Left hindlimb (tissue), 1 donor: ENCODE measurements around the gene CAMK2B.

Experiments used
- DNase-seq: peaks from one replicate; pipeline ENCODE4 v3.0.0-alpha.2; 2018

CAMK2B gene

DNA sequence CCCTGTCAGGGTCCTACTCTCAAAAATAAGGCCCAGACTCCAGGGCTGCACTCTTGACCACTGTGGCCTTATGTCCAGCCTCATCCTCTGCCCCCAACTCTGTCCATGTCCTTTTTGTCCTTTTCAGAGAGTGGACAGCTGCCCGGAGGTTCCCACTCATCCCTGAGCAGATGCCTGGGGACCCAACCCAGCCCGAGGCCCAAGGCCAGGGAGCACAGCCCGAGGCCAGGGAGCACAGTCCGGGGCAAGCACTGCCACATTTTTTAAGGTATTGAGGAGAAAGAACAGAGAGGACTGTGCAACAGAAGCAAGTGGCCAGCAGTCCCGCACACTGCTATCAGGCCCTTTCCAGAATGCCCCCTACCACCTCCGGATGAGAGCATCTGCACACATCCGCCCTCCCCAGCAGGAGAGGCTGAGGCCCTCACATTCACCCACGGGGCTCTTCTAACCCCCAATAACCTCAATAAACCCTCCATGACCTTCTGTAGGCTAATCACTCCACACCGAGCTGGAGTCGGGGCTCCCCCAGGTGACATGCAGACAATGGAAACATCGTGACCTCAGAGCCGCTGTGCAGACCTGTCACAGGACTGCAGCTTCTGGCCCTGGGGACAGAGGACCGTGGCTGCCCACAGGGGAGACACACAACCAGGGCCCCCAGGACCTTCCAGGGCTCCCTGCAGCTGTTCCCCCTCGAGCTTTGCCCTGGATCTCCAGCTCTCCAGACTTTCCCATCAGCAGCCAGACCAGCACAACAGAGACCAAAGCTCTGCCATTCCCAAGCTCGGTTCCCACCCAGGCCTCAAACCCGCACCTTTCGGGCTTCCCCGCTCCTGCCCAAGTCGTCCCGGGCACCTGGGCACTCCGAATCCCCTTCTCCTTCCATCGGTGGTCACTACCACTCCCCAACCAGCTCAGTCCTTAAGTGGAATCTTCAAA, 51.4 kb downstream of the CAMK2B start:
- no peak for DNase-seq

DNA sequence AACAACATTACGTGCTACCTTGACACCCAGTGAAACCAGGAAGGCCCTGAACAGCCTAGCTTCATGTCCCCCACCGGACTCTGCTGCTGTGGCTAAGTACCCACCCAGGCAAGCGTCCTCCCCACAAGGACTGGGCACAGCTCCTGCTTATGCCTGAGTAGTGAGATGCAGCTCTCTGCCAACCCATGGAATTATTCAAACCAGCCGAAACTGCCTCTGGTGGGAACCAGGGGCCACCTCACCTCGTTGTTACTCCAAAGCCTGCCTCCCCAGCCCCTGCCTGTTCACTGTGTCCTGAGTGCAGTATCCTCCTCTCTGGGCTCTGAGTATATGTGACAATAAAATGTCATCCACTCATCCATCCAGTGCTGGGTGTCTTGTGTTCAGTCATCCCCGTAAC, 52.4 kb downstream of the CAMK2B start:
- no peak for DNase-seq

DNA sequence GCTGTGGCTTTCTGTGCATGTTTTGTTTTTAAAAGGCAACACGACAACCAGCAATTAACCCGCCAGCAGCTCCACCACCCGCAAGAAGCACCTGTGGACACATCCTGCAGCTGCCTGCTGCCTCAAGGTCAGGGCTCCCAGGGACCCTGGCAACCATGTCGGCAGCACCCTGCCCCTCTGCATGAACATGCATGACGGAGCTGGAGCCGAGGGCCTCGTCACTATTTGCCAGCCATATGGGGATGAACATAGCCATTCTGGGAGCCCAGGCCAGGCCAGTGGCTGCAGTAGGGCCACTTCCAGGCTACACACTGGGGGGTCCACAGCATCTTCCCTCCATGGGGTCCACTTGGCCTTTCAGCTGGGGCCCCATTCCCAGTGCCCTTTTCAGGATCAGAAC, 52.9 kb downstream of the CAMK2B start:
- DNase-seq = no peak

DNA sequence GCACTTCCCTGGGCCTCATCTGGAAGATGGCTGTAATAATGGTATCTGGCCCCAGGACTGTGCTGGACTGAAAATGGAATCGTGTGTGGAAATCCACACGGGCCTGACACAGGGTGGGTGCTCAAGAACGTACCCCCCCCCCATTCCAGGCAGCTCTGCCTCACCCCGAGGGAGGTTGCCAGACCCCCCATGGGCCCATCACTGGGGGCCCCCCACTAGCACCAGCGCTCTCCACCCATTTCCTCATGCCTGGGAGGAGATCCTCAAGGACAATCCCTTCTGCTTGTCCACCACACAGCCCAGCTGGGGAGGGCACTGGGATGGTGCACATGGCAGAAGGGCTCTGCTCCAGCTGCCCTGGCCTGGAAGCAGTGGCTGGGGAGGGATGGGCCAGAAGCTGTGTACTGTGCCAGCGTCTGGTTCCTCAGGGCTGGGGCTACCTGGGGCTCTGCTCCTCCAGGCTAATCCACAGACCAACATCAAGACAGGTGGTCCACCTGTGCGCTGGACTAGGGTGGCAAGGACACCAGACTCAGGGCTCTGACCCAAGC, 55.4 kb downstream of the CAMK2B start:
- DNase-seq = no peak

DNA sequence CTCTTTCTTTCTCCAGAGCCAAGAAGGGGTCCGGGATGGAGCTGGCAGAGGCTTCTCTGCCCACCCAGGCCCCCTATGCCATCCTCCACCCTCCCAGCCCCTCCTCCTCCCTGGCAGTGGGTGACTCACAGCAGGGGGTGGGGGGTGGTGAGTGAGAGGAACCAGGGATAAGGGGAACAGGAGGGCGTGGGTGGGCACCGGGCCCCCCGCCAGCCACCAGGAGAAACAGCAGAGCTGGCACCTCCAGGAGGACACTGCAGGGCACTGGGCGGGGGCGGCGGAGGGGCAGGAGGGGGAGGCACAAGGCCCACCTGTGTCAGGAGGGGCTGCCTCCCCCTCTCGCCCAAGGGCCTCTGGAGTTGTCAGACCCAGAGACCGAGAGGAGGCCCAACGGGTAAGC, 56.0 kb downstream of the CAMK2B start:
- no peak for DNase-seq

DNA sequence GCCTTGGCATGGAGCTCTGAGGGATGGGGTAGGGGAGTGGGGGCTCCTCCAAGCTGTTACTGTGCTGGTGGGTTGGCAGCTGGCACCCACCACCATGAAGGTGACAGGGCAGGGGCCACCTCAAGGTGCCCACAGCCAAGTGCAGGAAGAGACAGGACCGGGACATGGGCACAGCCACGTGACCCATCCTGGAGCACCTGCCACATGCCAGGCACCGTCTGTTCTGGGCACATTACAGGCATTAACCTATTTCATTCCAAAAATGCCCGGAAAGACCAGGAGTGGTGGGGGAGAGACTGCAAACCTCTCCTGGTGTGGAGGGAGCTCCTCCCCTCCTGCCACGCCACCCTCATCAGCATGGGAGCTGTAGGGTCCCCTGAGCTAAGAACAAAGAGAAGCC, 56.7 kb downstream of the CAMK2B start:
- no peak for DNase-seq

DNA sequence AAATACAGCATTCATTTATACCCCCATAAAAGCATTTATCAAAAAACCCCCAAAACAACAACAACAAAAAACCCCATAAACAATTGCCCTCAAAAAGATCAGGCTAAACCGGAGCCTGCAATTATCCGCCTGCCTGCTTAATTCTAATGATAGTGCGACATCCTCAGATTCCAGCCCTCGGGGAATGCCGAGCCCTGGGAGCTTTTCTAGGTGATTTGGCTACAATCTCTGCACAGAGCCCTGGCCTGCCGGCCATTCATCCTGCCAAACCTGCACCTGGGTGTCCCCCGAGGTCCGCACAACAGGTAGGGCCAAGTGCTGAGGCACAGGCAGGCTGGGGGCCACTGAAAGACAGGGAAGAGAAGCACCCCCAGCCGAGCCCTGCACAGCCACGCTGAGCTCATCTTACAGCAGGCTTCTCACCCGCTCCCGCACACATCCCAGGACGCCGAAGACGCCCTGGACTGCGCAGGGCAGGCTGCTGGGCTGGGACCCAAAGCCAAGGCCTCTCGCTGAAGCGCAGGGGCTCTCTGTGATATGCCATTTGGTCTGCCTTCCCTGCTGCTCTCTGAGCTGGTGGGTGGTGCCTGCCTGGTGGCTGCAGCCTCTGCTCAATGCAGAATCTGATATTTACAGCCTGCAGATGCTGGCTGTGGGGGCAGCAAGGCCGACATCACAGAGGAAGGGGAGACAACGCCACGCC, 57.5 kb downstream of the CAMK2B start:
- no peak for DNase-seq

DNA sequence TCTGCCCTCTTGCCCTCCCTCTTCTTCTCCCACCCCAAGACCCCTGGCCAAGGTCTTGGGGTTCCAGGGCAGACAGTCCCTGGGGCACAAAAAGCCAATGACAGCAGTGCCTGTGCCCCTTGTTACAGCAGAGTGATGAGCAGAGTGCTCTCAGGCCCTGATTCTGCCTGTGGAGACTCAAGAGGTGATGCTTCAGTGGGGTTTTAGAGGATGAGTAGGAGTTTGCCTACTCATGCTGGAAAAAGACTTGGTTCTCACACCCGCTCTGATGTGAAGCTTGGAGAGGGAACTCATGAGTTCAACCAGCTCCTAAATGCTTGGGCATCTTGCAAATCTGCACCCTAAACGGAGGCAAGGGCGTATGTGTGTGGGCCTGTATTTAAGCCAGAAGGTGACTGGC, 58.2 kb downstream of the CAMK2B start:
- DNase-seq = no peak

DNA sequence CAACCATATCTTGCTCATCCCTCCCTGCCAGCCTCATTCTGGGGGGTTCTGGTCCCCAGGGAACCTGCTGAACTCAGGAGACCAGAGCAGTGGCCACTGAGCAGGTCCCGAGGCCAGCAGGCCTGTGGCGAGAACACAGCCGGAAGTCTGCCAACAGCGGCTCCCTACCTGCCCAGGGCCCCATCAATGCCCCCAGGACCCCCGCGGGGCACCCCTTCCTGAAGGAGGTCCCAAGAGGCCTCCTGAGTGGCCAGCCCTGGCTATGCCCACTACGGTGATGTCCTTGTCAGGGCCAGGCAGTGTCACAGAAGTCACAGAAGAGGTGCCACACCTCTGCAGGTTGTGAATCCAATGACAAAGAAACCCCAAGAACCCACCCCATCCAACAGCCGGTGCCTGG, 58.9 kb downstream of the CAMK2B start:
- DNase-seq = no peak

DNA sequence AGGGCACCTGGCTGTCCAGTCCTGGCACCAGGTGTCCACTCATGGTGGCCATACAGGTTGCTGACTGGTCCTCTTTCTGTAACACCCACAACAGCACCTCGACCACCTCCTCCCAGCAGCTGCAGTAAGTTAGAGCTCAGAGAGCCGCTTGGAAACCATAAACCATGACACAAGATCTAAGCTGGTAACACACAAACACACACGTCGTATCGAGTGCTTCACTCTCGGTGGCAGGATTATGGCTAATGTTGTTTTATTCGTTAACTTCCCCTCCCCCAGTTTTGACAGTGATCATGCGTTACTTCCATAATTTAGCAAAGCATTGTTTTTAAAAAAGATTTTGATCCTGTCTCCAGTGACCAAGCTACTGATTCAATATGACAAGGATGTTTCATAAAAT, 59.7 kb downstream of the CAMK2B start:
- DNase-seq = no peak

DNA sequence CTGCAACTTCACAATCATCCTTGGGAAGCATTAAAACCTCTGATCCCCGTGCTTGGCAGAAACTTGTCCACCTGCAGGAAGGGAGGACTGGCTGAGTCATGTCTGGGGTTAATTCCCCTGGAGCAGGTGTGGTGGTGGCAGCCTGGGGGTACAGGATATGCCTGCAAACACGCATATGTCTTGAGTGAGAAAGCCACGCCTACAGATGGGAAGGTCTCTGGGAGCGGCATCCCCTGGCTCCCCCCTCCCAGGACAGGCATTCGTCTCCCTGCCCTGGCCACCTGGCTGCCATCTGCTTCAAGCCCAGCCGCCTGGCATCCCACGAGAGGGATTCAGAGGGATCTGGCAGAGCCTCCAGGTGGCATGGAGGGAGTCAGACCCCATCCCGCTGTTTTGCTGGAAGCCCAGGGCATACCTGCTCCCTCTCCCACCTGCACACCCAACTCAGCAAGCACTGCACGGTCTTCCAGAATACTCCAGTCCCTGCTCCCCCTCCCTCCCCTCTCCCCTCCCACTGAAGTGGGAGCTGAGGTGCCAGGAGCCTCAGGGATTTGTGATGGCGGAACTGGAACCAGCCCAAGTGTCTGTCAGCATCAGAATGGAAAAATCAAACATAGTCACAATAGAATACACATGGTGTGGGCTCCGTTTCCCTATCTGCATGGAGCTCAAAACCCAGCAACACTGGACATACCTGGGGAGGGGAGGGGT, 61.0 kb downstream of the CAMK2B start:
- no peak for DNase-seq

DNA sequence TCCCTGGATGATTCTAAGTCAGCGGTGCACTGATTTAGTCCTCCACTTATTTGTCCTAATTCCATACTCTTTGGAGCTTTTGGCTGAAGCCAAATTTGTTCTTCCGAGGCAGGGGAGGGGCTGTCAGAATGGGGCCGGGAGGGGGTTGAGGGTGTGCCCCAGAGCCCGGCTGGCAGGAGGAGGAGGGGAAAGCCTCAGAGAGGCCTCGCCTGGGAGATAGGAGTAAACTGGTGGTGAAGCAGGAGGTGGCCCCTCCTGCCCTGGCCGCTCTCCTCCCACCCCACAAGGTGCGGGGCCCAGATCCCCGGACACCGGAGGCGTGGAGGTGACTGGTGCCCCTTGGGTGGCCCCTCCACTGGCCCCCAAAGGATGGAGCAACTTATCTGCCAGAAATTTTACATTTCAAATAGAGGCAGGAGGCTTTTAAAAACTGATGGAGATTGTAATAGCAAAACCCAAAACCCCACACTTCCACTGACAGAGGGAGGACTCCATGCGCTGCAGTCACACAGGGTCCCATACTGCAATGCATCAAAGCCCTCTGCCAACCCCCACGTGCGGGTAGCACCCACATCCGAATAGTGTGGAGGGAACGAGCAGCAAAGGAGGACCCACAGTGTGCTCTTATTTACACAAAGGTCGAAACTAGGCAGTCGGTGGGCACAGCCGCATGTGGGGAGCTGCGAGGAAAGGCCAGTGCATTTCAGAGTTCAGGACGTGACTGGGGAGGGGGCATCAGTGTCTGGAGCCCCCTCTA, 61.9 kb downstream of the CAMK2B start:
- DNase-seq = peak; percentile 61

DNA sequence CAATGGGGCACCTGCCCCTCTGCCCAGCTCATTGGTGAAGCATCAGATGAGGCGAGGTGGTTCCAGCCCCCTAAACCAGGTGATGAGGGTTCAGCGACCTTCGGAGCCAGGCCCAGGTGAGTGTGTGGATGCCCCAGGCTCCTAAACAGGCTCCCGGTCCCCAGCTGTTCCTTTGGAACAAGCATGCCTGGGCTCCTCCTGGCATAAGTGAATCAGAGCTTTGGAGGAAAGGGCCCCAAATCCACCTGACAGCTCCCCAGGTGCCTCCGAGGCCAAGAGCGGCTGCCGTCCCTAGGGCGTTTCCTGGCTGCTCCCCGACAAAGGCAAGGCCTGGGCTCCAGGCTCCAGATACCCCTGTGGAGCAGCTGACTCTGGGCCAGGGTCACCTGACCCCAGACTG, 63.4 kb downstream of the CAMK2B start:
- DNase-seq = no peak

DNA sequence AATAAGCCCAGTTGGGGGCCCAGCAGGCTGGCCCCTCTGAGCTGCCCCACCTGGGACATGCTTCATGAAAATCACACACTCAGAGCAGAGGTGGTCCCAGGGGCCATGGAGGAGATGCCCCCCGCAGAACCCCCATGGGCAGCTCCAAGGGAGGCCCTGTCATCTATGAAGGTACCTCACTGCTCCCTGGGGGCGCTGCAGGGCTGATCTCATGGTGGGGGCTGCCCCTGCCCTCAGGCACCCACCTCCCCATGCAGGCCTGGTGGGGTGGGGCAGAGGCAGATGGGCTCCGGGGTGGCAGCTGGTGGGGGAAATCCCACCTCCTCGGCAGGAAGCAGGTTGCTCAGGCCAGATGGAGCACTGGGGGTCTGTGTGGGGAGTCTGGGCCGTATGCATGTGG, 64.2 kb downstream of the CAMK2B start:
- no peak for DNase-seq

DNA sequence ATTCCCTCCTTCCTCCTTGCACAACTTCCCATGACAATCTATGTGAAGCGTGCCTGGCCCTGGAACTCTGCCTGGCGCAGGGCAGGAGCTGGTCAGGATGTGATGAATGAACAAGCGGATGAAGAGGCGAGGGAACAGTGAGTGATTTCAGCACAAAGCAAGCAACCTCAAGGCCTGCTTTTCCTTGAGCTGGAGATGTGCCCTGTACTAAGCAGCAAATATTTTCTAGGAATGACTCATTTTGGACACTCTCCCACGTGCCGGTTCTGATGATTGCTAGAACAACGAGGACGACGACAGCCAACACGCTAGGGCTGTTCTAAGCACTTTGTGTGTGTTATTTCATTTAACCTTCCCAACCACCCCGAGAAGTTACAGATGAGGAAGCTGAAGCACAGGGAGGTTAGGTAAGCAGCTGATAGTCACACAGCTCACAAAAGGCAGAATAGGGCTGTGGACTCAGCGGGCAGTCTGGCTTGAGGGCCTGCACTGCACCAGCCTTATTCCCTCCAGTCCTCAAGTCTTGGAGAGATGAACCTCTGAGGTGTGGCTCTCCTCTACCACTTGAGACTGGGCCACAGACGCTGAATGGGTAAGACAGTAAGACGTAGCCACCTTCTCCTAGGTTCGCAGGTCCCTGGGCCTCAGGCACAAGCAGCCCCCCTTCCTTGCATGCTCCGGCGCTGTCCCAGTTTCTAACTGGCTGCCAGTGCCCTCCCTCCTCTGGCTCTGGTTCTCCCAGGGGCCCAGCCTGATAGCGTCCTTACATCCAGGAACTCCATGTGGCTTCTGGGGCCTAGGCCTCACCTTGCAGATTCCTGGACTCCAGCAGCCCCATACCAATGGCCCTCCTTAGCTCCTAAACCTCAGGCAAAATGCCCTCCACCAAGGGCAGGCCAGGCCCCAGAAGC, 65.6 kb downstream of the CAMK2B start:
- peak; percentile 66 for DNase-seq

DNA sequence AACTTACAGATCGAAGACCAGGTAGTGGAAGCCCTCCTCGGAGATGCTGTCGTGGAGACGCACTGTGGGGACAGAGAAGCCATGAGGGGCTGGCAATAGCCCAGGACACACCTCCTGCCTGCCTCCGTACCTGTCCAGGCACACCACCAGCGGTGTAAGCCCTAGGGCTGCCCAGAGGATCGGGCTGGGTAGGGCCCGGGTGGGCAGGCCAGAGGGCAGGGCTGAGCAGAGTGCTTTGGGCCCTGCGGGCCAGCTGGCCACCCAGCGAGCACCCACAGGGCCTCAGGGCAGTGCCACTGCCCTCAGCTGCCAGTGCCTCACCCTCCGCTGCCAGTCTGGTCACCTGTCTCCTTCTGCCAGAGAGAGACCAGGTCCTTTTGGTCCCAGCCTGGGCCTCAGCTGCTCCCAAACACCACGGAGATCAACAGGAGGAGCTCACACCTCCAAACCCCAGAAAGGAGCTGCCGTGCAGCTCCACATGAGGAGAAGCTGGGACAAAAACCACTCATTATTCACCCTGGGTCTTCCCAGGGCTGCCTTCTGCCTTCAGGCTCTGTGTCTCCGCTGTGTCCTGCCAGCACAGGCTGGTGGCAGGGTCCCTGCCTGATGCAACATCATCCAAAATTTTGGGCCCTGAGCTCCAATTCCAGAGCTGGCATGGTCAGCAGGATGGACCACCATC, 66.4 kb downstream of the CAMK2B start:
- no peak for DNase-seq

DNA sequence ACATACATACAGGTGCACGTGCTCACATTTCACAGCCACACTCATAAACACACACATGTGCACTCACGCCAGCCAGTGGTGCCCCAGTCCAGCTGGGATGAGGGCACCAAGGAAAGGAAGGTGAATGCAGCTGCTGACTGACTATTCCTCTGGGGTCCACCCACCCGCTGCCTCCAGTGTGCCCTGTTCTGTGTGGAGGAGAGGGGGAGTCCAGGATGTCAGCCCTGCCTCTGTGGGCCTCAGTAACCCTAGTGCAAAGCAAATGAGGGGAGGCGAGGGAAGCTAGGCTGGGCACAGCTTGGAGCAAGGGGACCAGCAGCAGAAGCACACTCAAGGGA, 67.0 kb downstream of the CAMK2B start:
- DNase-seq = no peak

DNA sequence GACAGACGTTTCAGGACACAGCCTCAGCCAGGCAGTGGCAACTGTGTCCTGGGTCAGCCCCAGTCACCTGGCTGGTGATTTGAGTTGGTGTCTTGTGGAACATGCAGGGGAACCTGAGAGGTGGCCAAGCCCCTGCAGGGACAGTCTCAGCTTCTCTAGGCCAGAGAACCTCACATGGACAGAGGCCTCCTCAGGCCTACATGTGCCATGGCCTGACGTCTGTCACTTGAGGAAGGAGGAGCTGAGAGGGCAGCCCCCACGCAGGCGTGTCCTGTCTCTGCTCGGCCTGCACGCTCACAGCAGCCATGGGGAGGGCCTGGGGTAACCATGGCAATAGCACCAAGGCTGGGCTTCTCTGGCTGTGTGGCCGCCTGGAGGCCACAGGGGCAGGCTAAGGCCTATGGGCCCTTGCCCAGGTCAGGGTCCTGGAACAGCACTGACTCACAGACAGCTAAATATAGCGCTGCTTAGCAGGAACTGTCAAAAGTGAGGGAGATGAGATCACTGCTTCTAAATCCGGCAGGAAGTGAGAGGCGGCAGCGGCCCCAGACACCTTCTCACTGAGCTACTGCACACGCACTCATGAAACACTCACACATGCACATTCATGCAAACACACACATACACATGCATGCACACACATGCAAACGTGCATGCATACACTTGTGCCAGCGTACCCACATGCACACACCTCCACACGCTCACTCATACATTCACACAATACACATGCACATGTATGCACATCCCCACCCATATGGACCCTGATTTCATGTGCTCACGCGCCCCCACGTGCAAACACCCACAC, 67.6 kb downstream of the CAMK2B start:
- peak; percentile 84 for DNase-seq

DNA sequence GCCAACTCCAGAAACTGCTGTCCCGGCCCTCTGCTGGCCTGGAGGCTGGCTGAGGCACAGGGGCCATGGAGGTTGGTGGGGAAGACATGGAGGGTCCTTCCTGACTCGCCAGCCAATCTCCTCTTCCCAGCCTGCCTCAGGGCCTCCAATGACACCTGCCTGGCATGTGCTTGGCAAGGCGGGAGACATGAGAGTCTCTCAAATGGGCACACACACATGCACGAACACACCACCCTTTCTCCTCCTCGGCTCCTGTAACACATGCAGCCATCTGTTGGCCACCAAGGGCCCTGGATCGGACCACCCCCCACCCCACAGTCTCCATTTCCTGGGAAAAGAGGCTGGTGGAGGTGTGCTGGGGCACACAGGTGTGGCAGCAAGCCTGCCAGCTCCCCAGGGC, 68.2 kb downstream of the CAMK2B start:
- no peak for DNase-seq

DNA sequence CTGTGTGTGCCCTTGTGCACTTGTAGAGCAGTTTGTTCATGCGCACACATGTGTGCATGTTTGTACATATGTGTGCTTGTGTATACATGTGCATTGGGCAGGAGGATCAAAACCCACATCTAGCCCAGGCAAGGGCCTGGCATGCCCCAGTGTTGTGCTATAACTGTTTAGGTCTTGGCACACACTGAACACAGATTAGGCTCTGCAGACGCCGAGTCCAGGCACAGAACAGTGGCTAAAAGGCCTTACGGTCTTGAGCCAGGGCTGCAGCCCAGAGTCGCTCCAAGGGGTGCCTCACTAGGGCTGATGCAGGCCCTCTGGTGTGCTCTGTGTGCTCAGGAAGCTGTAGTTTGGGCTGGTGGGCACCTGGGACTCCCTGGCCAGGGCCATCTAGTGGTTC, 68.9 kb downstream of the CAMK2B start:
- no peak for DNase-seq
